ENCODE measurements around the gene APOOL. TPM values are rescaled to one million over a fixed set of nuclear protein-coding genes. Genes with fewer than 3 reads are reported as not detected.

Gene APOOL
- total RNA-seq, 1 experiment from 2014 or later, result 15.4 TPM

DNA sequence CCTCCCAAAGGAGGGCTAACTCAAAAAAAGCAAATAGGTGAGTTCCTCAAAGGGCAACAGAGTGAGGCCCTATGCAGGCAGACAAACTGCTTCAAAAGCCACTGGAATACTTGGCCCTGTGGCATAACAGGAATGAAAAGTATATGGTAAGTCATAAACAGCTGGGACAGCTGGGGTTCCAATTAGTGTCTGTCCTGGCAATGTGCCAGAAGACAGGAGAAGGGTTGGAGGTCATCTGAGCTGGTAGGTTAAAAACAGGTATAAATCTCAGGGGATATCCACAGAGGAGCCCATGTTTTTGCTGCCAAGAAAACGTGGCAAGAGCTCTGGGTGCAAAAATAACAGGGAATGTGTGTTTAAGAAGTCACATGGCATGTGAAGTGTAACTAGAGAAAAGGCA lies 111.6 kb downstream of the APOOL start:
- intact Hi-C loops (cut with micrococcal nuclease), result no loop called here
- Histone ChIP-seq H3F3A (ENCODE audit: low read length, unreplicated experiment) (no peaks in the 10 kb centered on the region), H3K27me3 (ENCODE audit: low read length) (no peaks in the 10 kb centered on the region), H3K79me2 (ENCODE audit: low read length) (no peaks in the 10 kb centered on the region), H3K4me2 (ENCODE audit: low read length) (no peak overlapping the region), H3K9me3 (ENCODE audit: low read length) (no peaks in the 10 kb centered on the region), H3K36me3 (ENCODE audit: low read depth, low read length) (no peaks in the 10 kb centered on the region), H3K27ac (ENCODE audit: low read length) (no peak overlapping the region), H3K4me3 (ENCODE audit: low read length) (no peak overlapping the region), H3K4me1 (ENCODE audit: insufficient read depth, low read length) (no peaks in the 10 kb centered on the region), H4K20me1 (ENCODE audit: low read length) (no peaks in the 10 kb centered on the region), H2AFZ (ENCODE audit: low read length) (no peak overlapping the region), H3K9ac (ENCODE audit: low read length) (no peak overlapping the region), H3K9me2 (replicated peaks; ENCODE audit: low read length) (no peaks in the 10 kb centered on the region)
- TF ChIP-seq EZH2 (IDR thresholded peaks at IDR 0.05; ENCODE audit: low read length, unreplicated experiment) (no peak), EZH2phosphoT487 (IDR thresholded peaks at IDR 0.05; ENCODE audit: borderline replicate concordance, low read length) (no peak)
- TF ChIP-seq, protein P1, sequence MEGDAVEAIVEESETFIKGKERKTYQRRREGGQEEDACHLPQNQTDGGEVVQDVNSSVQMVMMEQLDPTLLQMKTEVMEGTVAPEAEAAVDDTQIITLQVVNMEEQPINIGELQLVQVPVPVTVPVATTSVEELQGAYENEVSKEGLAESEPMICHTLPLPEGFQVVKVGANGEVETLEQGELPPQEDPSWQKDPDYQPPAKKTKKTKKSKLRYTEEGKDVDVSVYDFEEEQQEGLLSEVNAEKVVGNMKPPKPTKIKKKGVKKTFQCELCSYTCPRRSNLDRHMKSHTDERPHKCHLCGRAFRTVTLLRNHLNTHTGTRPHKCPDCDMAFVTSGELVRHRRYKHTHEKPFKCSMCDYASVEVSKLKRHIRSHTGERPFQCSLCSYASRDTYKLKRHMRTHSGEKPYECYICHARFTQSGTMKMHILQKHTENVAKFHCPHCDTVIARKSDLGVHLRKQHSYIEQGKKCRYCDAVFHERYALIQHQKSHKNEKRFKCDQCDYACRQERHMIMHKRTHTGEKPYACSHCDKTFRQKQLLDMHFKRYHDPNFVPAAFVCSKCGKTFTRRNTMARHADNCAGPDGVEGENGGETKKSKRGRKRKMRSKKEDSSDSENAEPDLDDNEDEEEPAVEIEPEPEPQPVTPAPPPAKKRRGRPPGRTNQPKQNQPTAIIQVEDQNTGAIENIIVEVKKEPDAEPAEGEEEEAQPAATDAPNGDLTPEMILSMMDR (conservative IDR thresholded peaks at IDR 0.05; ENCODE audit: low read depth, low read length), result no peak
- ATAC-seq (no peak), DNase-seq (no peak)
- ChIA-PET CTCF (no interaction called here), POLR2A (ENCODE audit: unreplicated experiment) (no interaction called here)
- no TSS peak for BruUV-seq (replicated peaks)

DNA sequence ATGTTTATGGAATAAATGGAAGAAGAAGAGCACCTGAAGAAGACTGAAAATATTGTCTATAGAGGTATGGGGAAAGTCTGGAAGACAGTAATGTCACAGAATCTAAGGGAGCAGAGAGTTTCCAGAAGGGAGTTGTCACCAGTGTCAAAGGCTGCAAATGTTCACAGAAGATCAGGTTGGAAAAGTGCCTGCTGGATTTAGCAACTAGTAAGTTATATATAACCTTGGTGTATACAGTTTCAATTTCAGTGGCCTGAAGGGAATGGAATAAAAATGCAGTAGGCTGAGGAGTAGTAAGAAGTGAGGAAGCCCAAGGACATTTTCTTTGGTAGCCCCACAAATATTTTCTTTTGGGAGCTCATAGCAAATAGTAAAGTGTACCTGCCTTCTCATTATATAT lies 132.7 kb downstream of the APOOL start:
- Histone ChIP-seq H3F3A (ENCODE audit: low read length, unreplicated experiment) (no peaks in the 10 kb centered on the region), H3K27ac (ENCODE audit: low read length) (no peak overlapping the region), H3K79me2 (ENCODE audit: low read length) (no peaks in the 10 kb centered on the region), H2AFZ (ENCODE audit: low read length) (no peak overlapping the region), H3K9me2 (replicated peaks; ENCODE audit: low read length) (no peaks in the 10 kb centered on the region), H3K9me3 (ENCODE audit: low read length) (no peaks in the 10 kb centered on the region), H4K20me1 (ENCODE audit: low read length) (no peaks in the 10 kb centered on the region), H3K4me2 (ENCODE audit: low read length) (no peak overlapping the region), H3K9ac (ENCODE audit: low read length) (no peak overlapping the region), H3K4me1 (ENCODE audit: insufficient read depth, low read length) (no peaks in the 10 kb centered on the region), H3K27me3 (ENCODE audit: low read length) (no peaks in the 10 kb centered on the region), H3K4me3 (ENCODE audit: low read length) (no peak overlapping the region), H3K36me3 (ENCODE audit: low read depth, low read length) (no peaks in the 10 kb centered on the region)
- ChIA-PET POLR2A (ENCODE audit: unreplicated experiment) (no interaction called here), CTCF (no interaction called here)
- no TSS peak for BruUV-seq (replicated peaks)
- DNase-seq (no peak), ATAC-seq (no peak)
- TF ChIP-seq EZH2 (IDR thresholded peaks at IDR 0.05; ENCODE audit: low read length, unreplicated experiment) (no peak), EZH2phosphoT487 (IDR thresholded peaks at IDR 0.05; ENCODE audit: borderline replicate concordance, low read length) (no peak)
- TF ChIP-seq, protein P1 (conservative IDR thresholded peaks at IDR 0.05; ENCODE audit: low read depth, low read length), result no peak
- intact Hi-C loops (cut with micrococcal nuclease), result no loop called here

DNA sequence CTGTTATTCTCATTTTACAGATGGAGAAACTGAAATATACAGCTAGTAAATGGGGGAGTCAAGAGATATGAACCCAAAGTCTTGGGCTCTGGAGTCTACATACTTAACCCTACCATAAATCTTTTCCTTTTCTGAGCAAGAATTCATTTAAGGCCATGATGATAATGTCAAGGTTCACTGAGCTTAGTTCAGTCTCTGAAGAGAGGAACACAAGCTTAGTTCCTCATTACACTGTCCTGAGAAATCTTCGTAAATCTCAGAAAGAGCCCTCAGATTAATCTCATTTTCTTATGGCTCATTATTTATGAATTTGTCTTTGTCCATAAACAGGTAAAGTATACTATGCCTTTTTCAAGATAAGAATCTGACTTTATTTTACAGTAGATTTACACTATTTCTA lies 135.7 kb downstream of the APOOL start:
- ATAC-seq (no peak), DNase-seq (no peak)
- Histone ChIP-seq H3K4me2 (ENCODE audit: low read length) (no peak overlapping the region), H3K79me2 (ENCODE audit: low read length) (no peaks in the 10 kb centered on the region), H3K9me2 (replicated peaks; ENCODE audit: low read length) (no peaks in the 10 kb centered on the region), H2AFZ (ENCODE audit: low read length) (no peak overlapping the region), H3K36me3 (ENCODE audit: low read depth, low read length) (no peaks in the 10 kb centered on the region), H3F3A (ENCODE audit: low read length, unreplicated experiment) (no peaks in the 10 kb centered on the region), H3K4me1 (ENCODE audit: insufficient read depth, low read length) (no peaks in the 10 kb centered on the region), H4K20me1 (ENCODE audit: low read length) (no peaks in the 10 kb centered on the region), H3K9me3 (ENCODE audit: low read length) (no peaks in the 10 kb centered on the region), H3K27me3 (ENCODE audit: low read length) (no peaks in the 10 kb centered on the region), H3K27ac (ENCODE audit: low read length) (no peak overlapping the region), H3K9ac (ENCODE audit: low read length) (no peak overlapping the region), H3K4me3 (ENCODE audit: low read length) (no peak overlapping the region)
- POLR2A ChIA-PET (ENCODE audit: unreplicated experiment), result no interaction called here
- intact Hi-C loops (cut with micrococcal nuclease), result no loop called here
- CTCF ChIA-PET, result no interaction called here
- TF ChIP-seq EZH2phosphoT487 (IDR thresholded peaks at IDR 0.05; ENCODE audit: borderline replicate concordance, low read length) (no peak), EZH2 (IDR thresholded peaks at IDR 0.05; ENCODE audit: low read length, unreplicated experiment) (no peak)
- TF ChIP-seq, protein P1 (conservative IDR thresholded peaks at IDR 0.05; ENCODE audit: low read depth, low read length), result no peak
- no TSS peak for BruUV-seq (replicated peaks)

All from PC-3 (cell line).